A549 (cell line): ENCODE results near the gene PTPRN2. TPM values are rescaled to one million over a fixed set of nuclear protein-coding genes. Genes with fewer than 3 reads are reported as not detected.

Source experiments
- ATAC-seq, 2 experiments: fragments of 200-7000 bp in 1 of 2; fragments of >200 bp in 1 of 2; cut with Nextera tagmentation in 1 of 2; cut with Tn5 transposase in 1 of 2; 3 replicates each; pipeline versions ENCODE4 v1.8.0 to v1.9.1; 2018 to 2020; ENCODE audit warnings: mild to moderate bottlenecking in 1 of 2, moderate library complexity in 1 of 2
- CTCF ChIA-PET: fragments of 300-600 bp; sonication (Branson Sonifier 250); formaldehyde crosslinking; extraction: SDS; loops from one replicate; lab custom pipeline; 2021; ENCODE audit warnings: antibody characterized with exemption, inconsistent platforms; lab: Yijun Ruan, JAX
- POLR2A ChIA-PET: fragments of 350-600 bp; formaldehyde crosslinking; extraction: SDS; loops from one replicate; lab custom pipeline; 2021; ENCODE audit warnings: antibody characterized with exemption, inconsistent platforms; lab: Yijun Ruan, JAX
- DNase-seq, 2 experiments: peaks; one replicate each; pipeline versions ENCODE4 v3.0.0 to v3.0.0-alpha.2; 2011 to 2016; ENCODE audit warnings: low read depth in 1 of 2, low spot score in 1 of 2
- FAIRE-seq: peaks from 2 replicates; lab custom pipeline; 2011; peaks lifted over from hg19 to GRCh38; lab: Jason Lieb, UNC
- H3K27ac ChIP-seq, 2 experiments: fragments of >200 bp; sonication (Bioruptor Twin); formaldehyde crosslinking; 3 replicates each; pipeline ENCODE4 v1.5.1; 2016 to 2017
- H3K4me1 ChIP-seq: fragments of >200 bp; sonication (Bioruptor Twin); formaldehyde crosslinking; 3 replicates; pipeline ENCODE4 v1.6.1; 2016
- H3K4me2 ChIP-seq: fragments of >200 bp; sonication (Bioruptor Twin); formaldehyde crosslinking; 3 replicates; pipeline ENCODE4 v1.6.1; 2016
- H3K4me3 ChIP-seq: fragments of >200 bp; sonication (Bioruptor Twin); formaldehyde crosslinking; 3 replicates; pipeline ENCODE4 v1.5.1; 2016
- H3K9me3 ChIP-seq: fragments of >200 bp; sonication (Bioruptor Twin); formaldehyde crosslinking; 3 replicates; pipeline ENCODE4 v1.6.1; 2016
- BHLHE40 ChIP-seq: IDR thresholded peaks from 2 replicates; pipeline ENCODE4 v1.6.1; 2012; ENCODE audit warnings: low read depth, low read length, inconsistent platforms
- CBX8 ChIP-seq: fragments of 200-600 bp; sonication (generic); IDR thresholded peaks from 2 replicates; pipeline ENCODE4 v1.6.1; 2016
- CHD2 ChIP-seq: fragments of 150-350 bp; IDR thresholded peaks from 2 replicates; pipeline ENCODE4 v1.6.1; 2014; ENCODE audit warnings: low read length; ENCODE audit not compliant: partially characterized antibody
- CHD4 ChIP-seq: fragments of 200-600 bp; sonication (generic); IDR thresholded peaks from 2 replicates; pipeline ENCODE4 v1.6.1; 2016; ENCODE audit warnings: antibody characterized with exemption, mild to moderate bottlenecking, borderline replicate concordance
- E2F6 ChIP-seq: IDR thresholded peaks from 2 replicates; pipeline ENCODE4 v1.6.1; 2012; ENCODE audit warnings: low read depth, borderline replicate concordance
- ELK1 ChIP-seq: fragments of 150-350 bp; IDR thresholded peaks from 2 replicates; pipeline ENCODE4 v1.6.1; 2014; ENCODE audit warnings: low read depth, mild to moderate bottlenecking, low read length
- GATA3 ChIP-seq: IDR thresholded peaks from 2 replicates; pipeline ENCODE4 v1.6.1; 2012; ENCODE audit warnings: borderline replicate concordance
- HDAC2 ChIP-seq: fragments of 200-600 bp; sonication (generic); IDR thresholded peaks from 2 replicates; pipeline ENCODE4 v1.6.1; 2016
- HES2 ChIP-seq: fragments of >200 bp; sonication (Bioruptor Twin); formaldehyde crosslinking; IDR thresholded peaks from 2 replicates; pipeline ENCODE4 v1.6.1; 2016
- HMGXB4 ChIP-seq: fragments of 250-450 bp; sonication (Bioruptor Pico); IDR thresholded peaks from 2 replicates; pipeline ENCODE4 v1.5.0; 2021; ENCODE audit warnings: mild to moderate bottlenecking, moderate library complexity, borderline replicate concordance
- HOXB13 ChIP-seq: fragments of 250-450 bp; sonication (Bioruptor Pico); IDR thresholded peaks from 2 replicates; pipeline ENCODE4 v1.5.0; 2020; ENCODE audit warnings: low read depth, mild to moderate bottlenecking, moderate library complexity
- HOXB5 ChIP-seq: fragments of 250-450 bp; sonication (Bioruptor Pico); IDR thresholded peaks from 2 replicates; pipeline ENCODE4 v1.5.0; 2020; ENCODE audit warnings: mild to moderate bottlenecking, moderate library complexity
- JUN ChIP-seq, 2 experiments: fragments of >200 bp; sonication (Bioruptor Twin); formaldehyde crosslinking; IDR thresholded peaks; 2 replicates in 1 of 2; 3 replicates in 1 of 2; pipeline ENCODE4 v1.6.1; 2016 to 2017
- MAX ChIP-seq: IDR thresholded peaks from 2 replicates; pipeline ENCODE4 v1.6.1; 2012
- MAZ ChIP-seq: fragments of 150-350 bp; IDR thresholded peaks from 2 replicates; pipeline ENCODE4 v1.6.1; 2014; ENCODE audit warnings: antibody characterized with exemption, low read depth, low read length, borderline replicate concordance
- MYC ChIP-seq: IDR thresholded peaks from 2 replicates; pipeline ENCODE4 v1.6.1; 2012; ENCODE audit warnings: mild to moderate bottlenecking, inconsistent platforms, low read length, improper control_type of control experiment, borderline replicate concordance
- NFE2L2 ChIP-seq: fragments of 150-350 bp; conservative IDR thresholded peaks from 2 replicates; pipeline ENCODE4 v1.6.1; 2014; ENCODE audit warnings: low read length
- NR3C1 ChIP-seq: fragments of >200 bp; sonication (Bioruptor Twin); formaldehyde crosslinking; IDR thresholded peaks from 3 replicates; pipeline ENCODE4 v1.6.1; 2017
- PHF8 ChIP-seq: fragments of 200-600 bp; sonication (generic); IDR thresholded peaks from 2 replicates; pipeline ENCODE4 v1.6.1; 2016; ENCODE audit warnings: low read depth, mild to moderate bottlenecking, antibody characterized with exemption, moderate library complexity, borderline replicate concordance
- RAD21 ChIP-seq, 2 experiments: fragments of >200 bp in 1 of 2; sonication (Bioruptor Twin) in 1 of 2; formaldehyde crosslinking in 1 of 2; IDR thresholded peaks in 1 of 2; conservative IDR thresholded peaks in 1 of 2; 2 replicates in 1 of 2; 3 replicates in 1 of 2; pipeline ENCODE4 v1.6.1; 2012 to 2018; ENCODE audit warnings: inconsistent platforms in 1 of 2
- SREBF2 ChIP-seq: fragments of 450-650 bp; IDR thresholded peaks from 2 replicates; pipeline ENCODE4 v1.6.1; 2014; ENCODE audit warnings: mild to moderate bottlenecking, moderate library complexity
- TFCP2L1 ChIP-seq: fragments of 250-450 bp; sonication (Bioruptor Pico); IDR thresholded peaks from 2 replicates; pipeline ENCODE4 v1.5.0; 2021; ENCODE audit warnings: mild to moderate bottlenecking
- ZFP36 ChIP-seq: fragments of 450-650 bp; IDR thresholded peaks from 2 replicates; pipeline ENCODE4 v1.6.1; 2014; ENCODE audit warnings: borderline replicate concordance; ENCODE audit not compliant: partially characterized antibody
- ZNF302 ChIP-seq: fragments of 250-450 bp; sonication (Bioruptor Pico); IDR thresholded peaks from 2 replicates; pipeline ENCODE4 v1.9.0; 2021; ENCODE audit warnings: inconsistent platforms, mild to moderate bottlenecking, moderate library complexity
- ZSCAN20 ChIP-seq: fragments of 250-450 bp; sonication (Bioruptor Pico); IDR thresholded peaks from 2 replicates; pipeline ENCODE4 v1.8.0; 2022; ENCODE audit warnings: mild to moderate bottlenecking, moderate library complexity
- WGBS: methylation state at CpG from one replicate; pipeline ENCODE4 v1.1.6; 2017; ENCODE audit errors: missing lambda C conversion rate; 5-methylcytosine and 5-hydroxymethylcytosine counted together
- polyA plus RNA-seq, 4 experiments: library from polyadenylated mRNA; depleted of rRNA in 3 of 4; stranded (reverse); fragments of >200 nt; fragmentation: RNase III in 1 of 4; extraction: RNeasy Plus Mini Kit Qiagen cat#74134 plus additional on column Dnase treatment in 1 of 4; gene quantifications; 2 replicates in 3 of 4; 3 replicates in 1 of 4; pipeline ENCODE4 v1.2.3, GENCODE V29; 2011 to 2017

PTPRN2 gene
- polyA plus RNA-seq, 2 of the 4 experiments (the other 2 are of a cell fraction), result 0.41 to 1.2 TPM

GRCh38 chr7:157612664-157613561, 974.7 kb downstream of the PTPRN2 start:
- POLR2A ChIA-PET, result no interaction called here
- no peak for ATAC-seq

GRCh38 chr7:157612009-157612663, 975.5 kb downstream of the PTPRN2 start:
- no peaks in the 10 kb centered on the region for H3K9me3 ChIP-seq
- no peak for ATAC-seq
- TF ChIP-seq MAZ, result no peak
- no peak for TF ChIP-seq RAD21 (conservative IDR thresholded peaks at IDR 0.05 in 1 of 2, IDR thresholded peaks at IDR 0.05 in 1 of 2)
- no peak for TF ChIP-seq MAX
- no peak for TF ChIP-seq NR3C1
- no peak for TF ChIP-seq GATA3
- no peak for TF ChIP-seq MYC
- TF ChIP-seq JUN (IDR thresholded peaks at IDR 0.05), result no peak
- TF ChIP-seq HOXB5 (CRISPR knock-in tag), result no peak
- no peak for TF ChIP-seq CHD4
- no peak for TF ChIP-seq NFE2L2
- no peak for TF ChIP-seq CBX8
- no peak for TF ChIP-seq HDAC2
- no peak for TF ChIP-seq ZSCAN20 (CRISPR knock-in tag)
- ChIA-PET CTCF (interaction anchor here (1.6 kb wide), 1 partner anchor 9 kb away, joined by 3 read pairs; no protein-coding TSS in a partner anchor), POLR2A (no interaction called here)
- FAIRE-seq, result no peak
- H3K4me1 ChIP-seq, result no peaks in the 10 kb centered on the region
- no peak overlapping the region for H3K27ac ChIP-seq
- 67% methylated on average over 29 of the region's 33 CpGs for WGBS
- H3K4me2 ChIP-seq, result no peak overlapping the region
- no peak overlapping the region for H3K4me3 ChIP-seq
- DNase-seq, result no peak

More at GRCh38 chr7:157612664-157613561, 974.7 kb downstream of the PTPRN2 start:
- Histone ChIP-seq H3K9me3 (no peaks in the 10 kb centered on the region), H3K27ac (no peak overlapping the region)
- FAIRE-seq, result no peak
- DNase-seq, result no peak
- no peak for TF ChIP-seq ZNF302 (CRISPR knock-in tag)
- TF ChIP-seq HOXB5 (CRISPR knock-in tag), result no peak
- no peak for TF ChIP-seq JUN (IDR thresholded peaks at IDR 0.05)
- no peak for TF ChIP-seq MAX
- TF ChIP-seq, all 56 proteins: peak for 0
- CTCF ChIA-PET, result interaction anchor here (1.6 kb wide), 1 partner anchor 10 kb away, joined by 3 read pairs; no protein-coding TSS in a partner anchor
- Histone ChIP-seq H3K4me2 (no peak overlapping the region), H3K4me1 (no peaks in the 10 kb centered on the region), H3K4me3 (no peak overlapping the region)
- WGBS, result 80% methylated on average over 39 of the region's 79 CpGs

GRCh38 chr7:157611341-157611740, 976.3 kb downstream of the PTPRN2 start:
- no peak for ATAC-seq
- no peak overlapping the region for H3K27ac ChIP-seq
- TF ChIP-seq BHLHE40 (no peak), ZFP36 (no peak), PHF8 (no peak), RAD21 (conservative IDR thresholded peaks at IDR 0.05 in 1 of 2, IDR thresholded peaks at IDR 0.05 in 1 of 2) (no peak), HOXB13 (CRISPR knock-in tag) (no peak), TFCP2L1 (no peak), HES2 (no peak), E2F6 (no peak), MAZ (no peak), MAX (no peak), ELK1 (no peak), SREBF2 (no peak), CHD2 (no peak), HMGXB4 (CRISPR knock-in tag) (no peak), JUN (IDR thresholded peaks at IDR 0.05) (no peak)
- CTCF ChIA-PET, result interaction anchor here (1.6 kb wide), 1 partner anchor 8 kb away, joined by 3 read pairs; no protein-coding TSS in a partner anchor
- WGBS, result 70% methylated on average over 13 of the region's 18 CpGs
- H3K9me3 ChIP-seq, result no peaks in the 10 kb centered on the region
- no peak for FAIRE-seq
- no peak overlapping the region for H3K4me3 ChIP-seq
- DNase-seq, result no peak
- H3K4me1 ChIP-seq, result no peaks in the 10 kb centered on the region
- H3K4me2 ChIP-seq, result no peak overlapping the region
- POLR2A ChIA-PET, result no interaction called here
